Nephron progenitor cell (in vitro differentiated cells): ENCODE data around the gene C19orf73.
"Not testable (repeated sequence)": the region's sequence is repeated elsewhere in the genome, so short reads cannot be mapped to it uniquely, and the experiment has no call there.

Experiments
- DNase-seq: peaks from one replicate; pipeline ENCODE4 v3.0.0; 2021
- H3K27ac Mint-ChIP-seq: 2 replicates; pipeline ENCODE4 v1.8.0; 2021; ENCODE audit warnings: mild to moderate bottlenecking, moderate library complexity, mixed read lengths
- H3K27me3 Mint-ChIP-seq: 2 replicates; pipeline ENCODE4 v1.8.0; 2021; ENCODE audit warnings: mild to moderate bottlenecking, low read depth, mixed read lengths; ENCODE audit not compliant: poor library complexity
- H3K36me3 Mint-ChIP-seq: 2 replicates; pipeline ENCODE4 v1.8.0; 2021; ENCODE audit warnings: low read depth, mixed read lengths
- H3K4me1 Mint-ChIP-seq: 2 replicates; pipeline ENCODE4 v1.8.0; 2021; ENCODE audit warnings: mixed read lengths
- H3K4me3 Mint-ChIP-seq: 2 replicates; pipeline ENCODE4 v1.8.0; 2021; ENCODE audit warnings: mild to moderate bottlenecking, moderate library complexity, mixed read lengths
- H3K9me3 Mint-ChIP-seq: 2 replicates; pipeline ENCODE4 v1.8.0; 2021; ENCODE audit warnings: mild to moderate bottlenecking, moderate library complexity, mixed read lengths
- CTCF ChIP-seq: fragments of 200-600 bp; sonication (generic); IDR thresholded peaks from 2 replicates; pipeline ENCODE4 v1.5.0; 2021; ENCODE audit warnings: antibody characterized with exemption

Gene C19orf73

GRCh38 chr19:49128545-49129237 is 9.7 kb upstream of the C19orf73 start:
- peaks cover 12% of the 10 kb centered on the region for H3K36me3 Mint-ChIP-seq
- H3K27ac Mint-ChIP-seq: peak overlapping the region; percentile 67

GRCh38 chr19:49127674-49128544 is 9.0 kb upstream of the C19orf73 start:
- Mint-ChIP-seq H3K4me3 (peak overlapping the region; percentile 82), H3K27me3 (peaks cover 30% of the 10 kb centered on the region), H3K9me3 (no peaks in the 10 kb centered on the region), H3K36me3 (peaks cover 5% of the 10 kb centered on the region), H3K4me1 (peaks cover 26% of the 10 kb centered on the region), H3K27ac (peak overlapping the region; percentile 94)
- peak; percentile 97 for DNase-seq
- no peak for TF ChIP-seq CTCF

More at GRCh38 chr19:49128545-49129237, 9.7 kb upstream of the C19orf73 start:
- peaks cover 22% of the 10 kb centered on the region for H3K27me3 Mint-ChIP-seq
- DNase-seq: no peak
- H3K4me1 Mint-ChIP-seq: peaks cover 26% of the 10 kb centered on the region
- no peaks in the 10 kb centered on the region for H3K9me3 Mint-ChIP-seq
- TF ChIP-seq CTCF: no peak
- peak overlapping the region; percentile 82 for H3K4me3 Mint-ChIP-seq

GRCh38 chr19:49127225-49127624 is 8.3 kb upstream of the C19orf73 start:
- not testable (repeated sequence) for H3K9me3 Mint-ChIP-seq

GRCh38 chr19:49126575-49126974 is 7.6 kb upstream of the C19orf73 start:
- Mint-ChIP-seq H3K4me1 (peaks cover 26% of the 10 kb centered on the region), H3K27ac (no peak overlapping the region), H3K36me3 (no peaks in the 10 kb centered on the region), H3K9me3 (no peaks in the 10 kb centered on the region), H3K4me3 (no peak overlapping the region), H3K27me3 (peaks cover 44% of the 10 kb centered on the region)
- no peak for DNase-seq
- no peak for TF ChIP-seq CTCF

More at GRCh38 chr19:49127225-49127624, 8.3 kb upstream of the C19orf73 start:
- H3K27me3 Mint-ChIP-seq: peaks cover 37% of the 10 kb centered on the region
- DNase-seq, H3K27ac Mint-ChIP-seq, H3K4me3 Mint-ChIP-seq, H3K36me3 Mint-ChIP-seq: not testable (repeated sequence)
- peaks cover 26% of the 10 kb centered on the region for H3K4me1 Mint-ChIP-seq

- H3K27ac Mint-ChIP-seq: no peak overlapping the region
These were observed 6.2 kb upstream of the C19orf73 start for GRCh38 chr19:49125025-49125731.

GRCh38 chr19:49123285-49123684 is 4.3 kb upstream of the C19orf73 start:
- not testable (repeated sequence) for H3K4me3 Mint-ChIP-seq, H3K9me3 Mint-ChIP-seq, H3K36me3 Mint-ChIP-seq, DNase-seq, H3K27ac Mint-ChIP-seq
- H3K4me1 Mint-ChIP-seq: peaks cover 11% of the 10 kb centered on the region
- H3K27me3 Mint-ChIP-seq: peaks cover 64% of the 10 kb centered on the region

More at GRCh38 chr19:49125025-49125731, 6.2 kb upstream of the C19orf73 start:
- Mint-ChIP-seq H3K27me3 (peaks cover 57% of the 10 kb centered on the region), H3K36me3 (no peaks in the 10 kb centered on the region), H3K4me3 (no peak overlapping the region), H3K9me3 (no peaks in the 10 kb centered on the region), H3K4me1 (peaks cover 26% of the 10 kb centered on the region)
- TF ChIP-seq CTCF: no peak
- peak; percentile 33 for DNase-seq

- not testable (repeated sequence) for DNase-seq, H3K27ac Mint-ChIP-seq, H3K4me3 Mint-ChIP-seq, H3K36me3 Mint-ChIP-seq, H3K9me3 Mint-ChIP-seq
- Mint-ChIP-seq H3K4me1 (peaks cover 21% of the 10 kb centered on the region), H3K27me3 (peaks cover 65% of the 10 kb centered on the region)
These were observed 2.9 kb upstream of the C19orf73 start for GRCh38 chr19:49121841-49122240.
